ENCODE results near the gene C2orf68. TPM values are rescaled to one million over a fixed set of nuclear protein-coding genes. Genes with fewer than 3 reads are reported as not detected.

The C2orf68 gene
- total and polyA plus RNA-seq, 3 experiments from 2014 or later = 17.9 to 27.3 (median 26.7) TPM

GRCh38 chr2:85591563-85591962 is 20.3 kb downstream of the C2orf68 start:
- DNase-seq = no peak
- no peaks in the 10 kb centered on the region for H3K27me3 ChIP-seq (ENCODE audit: insufficient read depth, low read length, poor library complexity, severe bottlenecking)
- POLR2A ChIA-PET = no interaction called here

GRCh38 chr2:85590950-85591349 is 20.9 kb downstream of the C2orf68 start:
- no peaks in the 10 kb centered on the region for H3K9me3 Mint-ChIP-seq
- H3K27ac Mint-ChIP-seq = peak overlapping the region in 3 of 8 donors; percentile 0 to 80 (median 6)
- no peak for DNase-seq
- H3K4me3 Mint-ChIP-seq = peak overlapping the region in 1 of 7 donors; percentile 22
- H3K9me3 ChIP-seq (ENCODE audit: low read length) = no peaks in the 10 kb centered on the region
- peaks cover 23% of the 10 kb centered on the region for H3K4me1 ChIP-seq (ENCODE audit: insufficient read depth, low read length)
- POLR2A ChIA-PET = interaction anchor here (0.7 kb wide), 1 partner anchor 19 kb away, joined by 8 read pairs; no protein-coding TSS in a partner anchor
- peaks cover 36 to 42% (median 37%) of the 10 kb centered on the region in 3 donors for H3K4me1 Mint-ChIP-seq
- H3K27me3 Mint-ChIP-seq = peaks cover 0 to under 1% of the 10 kb centered on the region in 2 donors
- H3K4me3 ChIP-seq (ENCODE audit: low read length) = no peak overlapping the region
- H3K36me3 Mint-ChIP-seq = peaks cover 0 to 10% (median 0%) of the 10 kb centered on the region in 3 donors
- no peak overlapping the region for H3K27ac ChIP-seq (ENCODE audit: low read depth, low read length)
- H3K27me3 ChIP-seq (ENCODE audit: insufficient read depth, low read length, poor library complexity, severe bottlenecking) = no peaks in the 10 kb centered on the region
- CTCF ChIA-PET = no interaction called here
- H3K36me3 ChIP-seq (ENCODE audit: insufficient read depth, low read length) = no peaks in the 10 kb centered on the region

More at GRCh38 chr2:85591563-85591962, 20.3 kb downstream of the C2orf68 start:
- Histone ChIP-seq H3K4me1 (ENCODE audit: insufficient read depth, low read length) (peaks cover 26% of the 10 kb centered on the region), H3K9me3 (ENCODE audit: low read length) (no peaks in the 10 kb centered on the region), H3K36me3 (ENCODE audit: insufficient read depth, low read length) (no peaks in the 10 kb centered on the region), H3K4me3 (ENCODE audit: low read length) (no peak overlapping the region), H3K27ac (ENCODE audit: low read depth, low read length) (no peak overlapping the region)
- CTCF ChIA-PET = no interaction called here
- Mint-ChIP-seq H3K9me3 (no peaks in the 10 kb centered on the region), H3K4me3 (peak overlapping the region in 1 of 7 donors; percentile 76), H3K27ac (peak overlapping the region in 2 of 8 donors; percentile 7 to 66), H3K4me1 (peaks cover 38 to 44% (median 41%) of the 10 kb centered on the region in 3 donors), H3K27me3 (no peaks in the 10 kb centered on the region), H3K36me3 (peaks cover 0 to 13% (median 0%) of the 10 kb centered on the region in 3 donors)

GRCh38 chr2:85589982-85590791 is 21.7 kb downstream of the C2orf68 start:
- DNase-seq = no peak
- CTCF ChIA-PET = no interaction called here
- Mint-ChIP-seq H3K27me3 (peaks cover 0 to 1% of the 10 kb centered on the region in 2 donors), H3K4me3 (peak overlapping the region in 1 of 7 donors; percentile 22), H3K4me1 (peaks cover 37 to 42% (median 37%) of the 10 kb centered on the region in 3 donors), H3K9me3 (no peaks in the 10 kb centered on the region), H3K36me3 (peaks cover 0 to 3% (median 0%) of the 10 kb centered on the region in 3 donors), H3K27ac (peak overlapping the region in 6 of 8 donors; percentile 0 to 80 (median 30))
- H3K27me3 ChIP-seq (ENCODE audit: insufficient read depth, low read length, poor library complexity, severe bottlenecking) = no peaks in the 10 kb centered on the region
- no peak overlapping the region for H3K4me3 ChIP-seq (ENCODE audit: low read length)
- H3K27ac ChIP-seq (ENCODE audit: low read depth, low read length) = no peak overlapping the region
- POLR2A ChIA-PET = interaction anchor here (0.7 kb wide), 1 partner anchor 20 kb away, joined by 8 read pairs; no protein-coding TSS in a partner anchor
- H3K4me1 ChIP-seq (ENCODE audit: insufficient read depth, low read length) = peaks cover 30% of the 10 kb centered on the region
- no peaks in the 10 kb centered on the region for H3K9me3 ChIP-seq (ENCODE audit: low read length)
- no peaks in the 10 kb centered on the region for H3K36me3 ChIP-seq (ENCODE audit: insufficient read depth, low read length)

- no peaks in the 10 kb centered on the region for H3K9me3 Mint-ChIP-seq
- Histone ChIP-seq H3K36me3 (ENCODE audit: insufficient read depth, low read length) (no peaks in the 10 kb centered on the region), H3K27me3 (ENCODE audit: insufficient read depth, low read length, poor library complexity, severe bottlenecking) (no peaks in the 10 kb centered on the region), H3K4me1 (ENCODE audit: insufficient read depth, low read length) (peaks cover 28% of the 10 kb centered on the region), H3K4me3 (ENCODE audit: low read length) (no peak overlapping the region), H3K9me3 (ENCODE audit: low read length) (no peaks in the 10 kb centered on the region), H3K27ac (ENCODE audit: low read depth, low read length) (no peak overlapping the region)
- peak overlapping the region in 3 of 8 donors; percentile 51 to 87 (median 84) for H3K27ac Mint-ChIP-seq
- no peak overlapping the region for H3K4me3 Mint-ChIP-seq
- ChIA-PET CTCF (interaction anchor here (0.7 kb wide), 1 partner anchor 18 kb away, joined by 3 read pairs; no protein-coding TSS in a partner anchor), POLR2A (interaction anchor here (0.8 kb wide), 1 partner anchor 12 kb away, joined by 3 read pairs; the partner anchor contains the start of gene VAMP8)
- peaks cover 32 to 38% (median 32%) of the 10 kb centered on the region in 3 donors for H3K4me1 Mint-ChIP-seq
- peaks cover 0 to 1% of the 10 kb centered on the region in 2 donors for H3K27me3 Mint-ChIP-seq
- peaks cover 0 to 4% (median 0%) of the 10 kb centered on the region in 3 donors for H3K36me3 Mint-ChIP-seq
- no peak for DNase-seq
Observed at GRCh38 chr2:85589181-85589580, 22.7 kb downstream of the C2orf68 start.

GRCh38 chr2:85588645-85589044 is 23.2 kb downstream of the C2orf68 start:
- no peaks in the 10 kb centered on the region for H3K9me3 Mint-ChIP-seq
- peaks cover 0 to 1% of the 10 kb centered on the region in 2 donors for H3K27me3 Mint-ChIP-seq
- H3K4me3 Mint-ChIP-seq = peak overlapping the region in 1 of 7 donors; percentile 73
- H3K4me1 Mint-ChIP-seq = peaks cover 33 to 39% (median 34%) of the 10 kb centered on the region in 3 donors
- H3K36me3 Mint-ChIP-seq = peaks cover 0 to 7% (median 0%) of the 10 kb centered on the region in 3 donors
- Histone ChIP-seq H3K36me3 (ENCODE audit: insufficient read depth, low read length) (no peaks in the 10 kb centered on the region), H3K27me3 (ENCODE audit: insufficient read depth, low read length, poor library complexity, severe bottlenecking) (no peaks in the 10 kb centered on the region), H3K27ac (ENCODE audit: low read depth, low read length) (no peak overlapping the region), H3K9me3 (ENCODE audit: low read length) (no peaks in the 10 kb centered on the region), H3K4me3 (ENCODE audit: low read length) (no peak overlapping the region), H3K4me1 (ENCODE audit: insufficient read depth, low read length) (peaks cover 29% of the 10 kb centered on the region)
- H3K27ac Mint-ChIP-seq = peak overlapping the region in 7 of 8 donors; percentile 14 to 94 (median 77)
- ChIA-PET CTCF (interaction anchor here (0.7 kb wide), 1 partner anchor 19 kb away, joined by 3 read pairs; no protein-coding TSS in a partner anchor), POLR2A (interaction anchor here (0.8 kb wide), 1 partner anchor 11 kb away, joined by 3 read pairs; the partner anchor contains the start of gene VAMP8)
- no peak for DNase-seq

GRCh38 chr2:85588236-85588635 is 23.6 kb downstream of the C2orf68 start:
- no peaks in the 10 kb centered on the region for H3K27me3 ChIP-seq (ENCODE audit: insufficient read depth, low read length, poor library complexity, severe bottlenecking)
- no peaks in the 10 kb centered on the region for H3K9me3 ChIP-seq (ENCODE audit: low read length)
- Mint-ChIP-seq H3K4me3 (peak overlapping the region in 1 of 7 donors; percentile 73), H3K9me3 (no peaks in the 10 kb centered on the region), H3K4me1 (peaks cover 37 to 43% (median 37%) of the 10 kb centered on the region in 3 donors), H3K36me3 (peaks cover 0 to 11% (median 0%) of the 10 kb centered on the region in 3 donors), H3K27me3 (peaks cover 0 to 1% of the 10 kb centered on the region in 2 donors), H3K27ac (peak overlapping the region in 7 of 8 donors; percentile 14 to 94 (median 77))
- ChIA-PET CTCF (no interaction called here), POLR2A (no interaction called here)
- no peak overlapping the region for H3K4me3 ChIP-seq (ENCODE audit: low read length)
- no peaks in the 10 kb centered on the region for H3K36me3 ChIP-seq (ENCODE audit: insufficient read depth, low read length)
- H3K27ac ChIP-seq (ENCODE audit: low read depth, low read length) = no peak overlapping the region
- H3K4me1 ChIP-seq (ENCODE audit: insufficient read depth, low read length) = peaks cover 33% of the 10 kb centered on the region
- no peak for DNase-seq

GRCh38 chr2:85585781-85586105 is 26.1 kb downstream of the C2orf68 start:
- peaks cover 0 to 1% of the 10 kb centered on the region in 2 donors for H3K27me3 Mint-ChIP-seq
- ChIA-PET CTCF (interaction anchor here (0.8 to 1.5 kb wide), 4 partner anchors 21 to 52 kb away, joined by 3 to 4 read pairs (median 4); partner anchors contain the start of gene USP39), POLR2A (interaction anchor here (2.3 kb wide), 1 partner anchor 10 kb away, joined by 8 read pairs; the partner anchor contains the start of gene RNF181)
- H3K36me3 ChIP-seq (ENCODE audit: insufficient read depth, low read length) = peaks cover 4% of the 10 kb centered on the region
- no peaks in the 10 kb centered on the region for H3K27me3 ChIP-seq (ENCODE audit: insufficient read depth, low read length, poor library complexity, severe bottlenecking)
- no peaks in the 10 kb centered on the region for H3K9me3 Mint-ChIP-seq
- no peak for DNase-seq
- peak overlapping the region; percentile 87 to 98 (median 91) for H3K4me3 Mint-ChIP-seq
- H3K27ac Mint-ChIP-seq = peak overlapping the region; percentile 54 to 95 (median 92)
- no peak overlapping the region for H3K4me3 ChIP-seq (ENCODE audit: low read length)
- H3K4me1 ChIP-seq (ENCODE audit: insufficient read depth, low read length) = peaks cover 38% of the 10 kb centered on the region
- H3K4me1 Mint-ChIP-seq = peaks cover 43 to 56% (median 44%) of the 10 kb centered on the region in 3 donors
- no peak overlapping the region for H3K27ac ChIP-seq (ENCODE audit: low read depth, low read length)
- H3K9me3 ChIP-seq (ENCODE audit: low read length) = no peaks in the 10 kb centered on the region
- H3K36me3 Mint-ChIP-seq = peaks cover 6 to 29% (median 6%) of the 10 kb centered on the region in 3 donors

All from CD8-positive, alpha-beta memory T cell (primary cell).